T-helper 2 cell treated with Interferon-gamma antibody and Interleukin-4, amounts not matched to agents 100 ng/mL and 5 ng/mL, for 36 hours (primary cell): ENCODE data around the gene TMEM131. TPM values are rescaled to one million over a fixed set of nuclear protein-coding genes. Genes with fewer than 3 reads are reported as not detected.
"Not testable (repeated sequence)": the region's sequence is repeated elsewhere in the genome, so short reads cannot be mapped to it uniquely, and the experiment has no call there.

ENCODE experiments used
- intact Hi-C: fragments of 100-400 bp; cut with micrococcal nuclease; formaldehyde crosslinking; loops from one replicate; pipeline ENCODE4 v1.15.1; 2023
- total RNA-seq: library from RNA; stranded (reverse); gene quantifications from 2 replicates; pipeline ENCODE4 v1.2.3, GENCODE V29; 2022

TMEM131 gene
- total RNA-seq, 1 donor from 2014 or later, result 34.7 TPM

GRCh38 chr2:97824011-97824410, 171.7 kb downstream of the TMEM131 start:
- intact Hi-C loops, result not testable (repeated sequence)

- intact Hi-C loops, result not testable (repeated sequence)
These were observed 173.9 kb downstream of the TMEM131 start for GRCh38 chr2:97821862-97822261.

GRCh38 chr2:97819754-97820153, 176.0 kb downstream of the TMEM131 start:
- intact Hi-C loops, result no loop called here

- intact Hi-C loops, result no loop called here
These were observed 179.3 kb downstream of the TMEM131 start for GRCh38 chr2:97816411-97816810.

- intact Hi-C loops, result no loop called here
These were observed 182.8 kb downstream of the TMEM131 start for GRCh38 chr2:97812931-97813330.

GRCh38 chr2:97808816-97809215, 186.9 kb downstream of the TMEM131 start:
- intact Hi-C loops, result loop anchor here (10.0 kb wide), 1 partner anchor 276 kb away; the partner anchor contains the start of gene VWA3B

GRCh38 chr2:97806738-97807618, 188.8 kb downstream of the TMEM131 start:
- intact Hi-C loops, result loop anchor here (1.0 to 10.0 kb wide), 4 partner anchors 188 to 578 kb away; partner anchors contain the start of genes TMEM131 and VWA3B

GRCh38 chr2:97805776-97806175, 190.0 kb downstream of the TMEM131 start:
- intact Hi-C loops, result loop anchor here (1.0 to 10.0 kb wide), 4 partner anchors 190 to 580 kb away; partner anchors contain the start of genes TMEM131 and VWA3B

- intact Hi-C loops, result loop anchor here (10.0 kb wide), 1 partner anchor 284 kb away; the partner anchor contains the start of gene VWA3B
These were observed 194.7 kb downstream of the TMEM131 start for GRCh38 chr2:97801028-97801427.

- intact Hi-C loops, result no loop called here
These were observed 197.3 kb downstream of the TMEM131 start for GRCh38 chr2:97798416-97798815.

GRCh38 chr2:97797355-97797754, 198.4 kb downstream of the TMEM131 start:
- intact Hi-C loops, result no loop called here

- intact Hi-C loops, result no loop called here
These were observed 199.2 kb downstream of the TMEM131 start for GRCh38 chr2:97796465-97797126.

- intact Hi-C loops, result no loop called here
These were observed 203.3 kb downstream of the TMEM131 start for GRCh38 chr2:97792416-97792815.

GRCh38 chr2:97788986-97789644, 206.6 kb downstream of the TMEM131 start:
- intact Hi-C loops, result no loop called here

- intact Hi-C loops, result no loop called here
These were observed 209.9 kb downstream of the TMEM131 start for GRCh38 chr2:97785818-97786217.

GRCh38 chr2:97784953-97785352, 210.8 kb downstream of the TMEM131 start:
- intact Hi-C loops, result no loop called here

- intact Hi-C loops, result no loop called here
These were observed 213.8 kb downstream of the TMEM131 start for GRCh38 chr2:97781981-97782380.

GRCh38 chr2:97779141-97779540, 216.6 kb downstream of the TMEM131 start:
- intact Hi-C loops, result no loop called here

GRCh38 chr2:97775074-97775473, 220.7 kb downstream of the TMEM131 start:
- intact Hi-C loops, result no loop called here

GRCh38 chr2:97774425-97774824, 221.3 kb downstream of the TMEM131 start:
- intact Hi-C loops, result no loop called here

GRCh38 chr2:97770445-97770844, 225.3 kb downstream of the TMEM131 start:
- intact Hi-C loops, result no loop called here

- intact Hi-C loops, result no loop called here
These were observed 226.0 kb downstream of the TMEM131 start for GRCh38 chr2:97769711-97770110.
